Endometrial microvascular endothelial cells (primary cell): ENCODE measurements around the gene FAM53A. TPM values are rescaled to one million over a fixed set of nuclear protein-coding genes. Genes with fewer than 3 reads are reported as not detected.
"Not testable (repeated sequence)": the region's sequence is repeated elsewhere in the genome, so short reads cannot be mapped to it uniquely, and the experiment has no call there.

Experiments used
- in situ Hi-C: cut with HindIII; loops from 2 replicates; pipeline ENCODE4 v1.10.0; 2017; ENCODE audit warnings: low sequenced_read_pairs, low pct_unique_long_range_greater_than_20kb; ENCODE audit errors: inconsistent ontology term
- total RNA-seq: library from RNA; depleted of rRNA; stranded (reverse); fragments of >200 nt; gene quantifications from one replicate; pipeline ENCODE4 v1.2.3, GENCODE V29; 2015; ENCODE audit errors: inconsistent ontology term

FAM53A gene
- total RNA-seq, 1 donor from 2014 or later: 1.6 TPM

DNA sequence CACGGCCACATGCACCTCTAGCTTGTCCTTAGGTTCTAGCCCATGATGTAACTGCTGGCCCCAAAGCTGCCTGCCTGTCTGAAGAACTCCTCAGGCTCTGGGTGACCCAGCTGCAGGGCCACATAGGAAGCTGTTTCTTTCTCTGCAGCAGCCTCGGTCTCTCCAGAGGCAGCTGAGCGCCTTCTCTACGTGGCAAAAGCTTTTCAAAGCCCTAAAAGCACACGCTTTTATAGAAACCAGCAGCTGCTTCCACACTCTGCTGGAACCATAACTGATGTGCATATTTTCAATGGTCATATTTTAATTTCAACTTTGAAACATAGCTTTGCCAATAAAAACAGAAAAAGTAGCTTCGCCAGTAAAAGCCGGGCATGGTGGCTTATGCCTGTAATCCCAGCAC lies 37.4 kb downstream of the FAM53A start:
- in situ Hi-C loops: no loop called here

DNA sequence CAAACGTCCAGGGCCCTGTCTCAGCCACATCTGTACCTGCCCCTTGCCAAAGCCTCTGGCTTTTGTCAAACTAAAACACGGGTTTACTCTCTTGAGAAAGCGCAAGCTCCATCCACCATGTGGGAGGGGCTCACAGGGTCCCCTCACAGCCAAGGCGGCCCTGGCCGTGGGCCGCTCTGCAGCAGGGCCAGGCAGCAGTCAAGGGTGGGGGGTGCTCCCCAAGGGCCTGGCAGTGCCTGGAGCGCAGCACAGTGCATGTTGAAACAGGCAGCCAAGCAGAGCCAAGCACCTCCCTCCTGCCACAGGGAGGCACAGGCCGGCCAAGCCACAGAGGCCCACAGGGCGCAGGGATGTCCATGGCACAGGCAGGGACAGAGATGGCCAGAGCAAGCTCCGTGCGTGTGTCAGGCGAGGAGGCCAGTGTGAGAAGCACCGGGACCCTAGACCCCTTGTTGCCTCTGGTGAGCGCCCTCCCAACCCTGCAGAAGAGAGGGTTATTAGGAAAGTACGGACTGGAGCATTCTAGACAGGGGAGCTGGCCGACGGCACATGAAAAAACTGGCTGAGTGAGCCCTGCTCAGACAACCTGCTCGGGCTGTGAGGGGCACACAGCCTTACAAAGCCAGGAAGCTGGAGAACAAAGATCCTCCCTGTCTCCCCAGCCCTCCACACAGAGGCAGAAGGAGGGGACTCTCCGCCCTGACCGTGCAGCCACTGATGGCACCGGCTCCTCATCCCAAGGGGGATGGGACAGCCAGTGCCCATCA lies 39.0 kb downstream of the FAM53A start:
- in situ Hi-C loops: no loop called here

DNA sequence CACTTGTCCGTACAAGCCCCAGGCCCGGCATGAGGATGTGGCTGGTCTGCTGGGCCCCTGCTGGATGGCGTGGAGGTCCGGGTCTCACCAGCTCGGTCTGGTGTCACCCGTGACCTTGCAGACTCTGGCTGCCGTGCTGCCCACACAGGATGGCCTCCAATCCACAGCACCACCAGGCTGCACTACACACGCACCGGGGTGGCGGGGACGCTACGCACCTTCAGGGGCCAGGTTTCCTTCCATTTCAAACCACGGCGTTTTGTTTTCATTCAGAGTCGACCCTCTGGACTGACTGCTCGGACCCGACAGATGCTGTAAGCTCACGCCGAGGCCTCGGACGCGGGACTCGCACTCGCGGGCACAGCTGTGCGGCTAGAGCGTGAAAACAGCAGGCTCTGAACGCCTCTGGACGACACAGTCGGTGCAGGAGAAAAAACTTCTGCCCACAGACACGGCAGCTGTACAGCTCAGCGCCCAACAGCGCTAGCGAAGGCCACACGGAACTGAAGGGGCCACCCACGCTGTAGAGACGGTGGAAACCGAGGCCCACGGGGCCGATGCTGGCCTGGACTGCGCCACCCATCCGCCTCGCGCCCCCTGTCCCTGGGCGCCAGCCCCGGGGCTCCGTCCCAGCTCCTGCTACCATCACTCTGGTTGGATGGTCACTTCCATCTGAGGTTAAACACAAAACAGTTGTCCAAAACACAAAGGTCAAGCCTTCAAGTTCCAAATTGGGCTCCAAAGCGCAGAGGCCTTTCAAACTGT lies 40.0 kb downstream of the FAM53A start:
- in situ Hi-C loops: no loop called here

DNA sequence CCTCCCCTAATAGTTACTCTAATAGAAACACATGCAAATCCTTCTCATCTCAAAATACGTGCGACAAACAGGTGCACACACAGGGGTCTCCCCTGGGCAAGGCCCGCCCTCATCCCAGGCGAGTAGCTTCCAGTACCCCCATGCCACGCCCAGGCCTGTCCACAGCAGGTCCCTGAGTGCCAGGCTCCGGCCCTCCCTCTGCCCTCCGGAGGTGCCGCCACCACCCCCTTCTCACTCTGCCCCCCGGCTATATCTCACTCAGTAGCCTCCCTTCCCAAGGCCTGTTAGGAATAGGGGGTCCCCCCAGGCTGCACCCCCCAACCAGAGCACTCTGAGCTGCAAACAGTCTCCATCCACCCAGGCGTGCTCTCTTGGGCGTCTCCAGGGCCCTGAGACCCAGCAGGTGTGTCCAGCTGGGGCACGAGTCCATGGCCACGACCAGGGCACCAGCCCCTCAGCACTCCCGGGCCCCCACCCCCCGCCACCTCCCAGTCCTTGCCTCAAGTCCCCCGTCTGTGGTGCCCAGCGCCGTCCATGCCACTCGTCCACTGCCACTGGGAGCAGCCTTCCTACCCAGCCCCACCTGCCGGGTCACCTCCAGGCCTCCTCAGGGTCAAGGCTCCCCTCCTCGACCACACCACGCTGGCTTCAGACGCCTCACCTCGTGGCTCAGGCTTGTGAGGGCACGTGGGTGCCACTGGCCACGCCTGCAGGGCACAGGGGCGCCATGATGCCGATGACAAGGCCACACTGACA lies 41.7 kb downstream of the FAM53A start:
- in situ Hi-C loops: no loop called here

DNA sequence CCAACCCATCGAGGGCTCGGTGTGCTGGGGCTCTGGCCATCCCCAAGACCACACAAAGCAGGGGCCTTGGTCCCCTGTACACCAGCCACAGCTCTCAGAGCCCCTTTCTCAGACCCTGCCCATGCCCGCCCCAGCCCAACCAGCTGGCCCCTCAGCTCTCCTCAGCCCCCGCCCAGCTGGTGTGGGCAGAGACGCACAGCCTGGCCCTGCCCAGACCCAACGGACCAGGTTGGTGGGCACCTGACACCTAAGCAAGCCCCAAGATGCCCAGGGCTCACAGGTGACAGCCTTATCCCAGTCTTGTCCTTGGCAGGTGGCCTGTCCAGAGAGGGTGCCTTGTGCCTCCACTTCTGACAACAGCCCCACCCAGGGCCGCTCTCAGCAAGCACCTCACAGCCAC lies 42.4 kb downstream of the FAM53A start:
- in situ Hi-C loops: no loop called here

DNA sequence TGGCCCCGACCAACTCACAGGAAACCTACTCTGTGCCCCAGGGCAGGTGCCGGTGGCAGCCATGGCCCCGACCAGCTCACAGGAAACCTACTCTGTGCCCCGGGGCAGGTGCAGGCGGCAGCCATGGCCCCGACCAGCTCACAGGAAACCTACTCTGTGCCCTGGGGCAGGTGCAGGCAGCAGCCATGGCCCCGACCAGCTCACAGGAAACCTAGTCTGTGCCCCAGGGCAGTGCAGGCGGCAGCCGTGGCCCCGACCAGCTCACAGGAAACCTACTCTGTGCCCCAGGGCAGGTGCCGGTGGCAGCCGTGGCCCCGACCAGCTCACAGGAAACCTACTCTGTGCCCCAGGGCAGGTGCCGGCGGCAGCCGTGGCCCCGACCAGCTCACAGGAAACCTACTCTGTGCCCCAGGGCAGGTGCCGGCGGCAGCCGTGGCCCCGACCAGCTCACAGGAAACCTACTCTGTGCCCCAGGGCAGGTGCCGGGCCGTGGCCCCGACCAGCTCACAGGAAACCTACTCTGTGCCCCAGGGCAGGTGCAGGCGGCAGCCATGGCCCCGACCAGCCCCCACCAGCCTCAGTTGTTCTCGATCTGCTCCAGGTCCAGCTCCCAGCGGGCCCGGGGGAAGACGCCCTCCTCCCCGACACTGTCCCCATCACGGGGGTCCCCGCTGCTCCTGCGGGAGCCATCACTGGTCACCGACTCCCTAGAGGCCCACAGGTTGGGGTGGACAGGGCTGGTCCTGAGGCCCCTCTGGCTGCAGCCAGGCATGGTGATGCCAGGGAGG lies 43.2 kb downstream of the FAM53A start:
- in situ Hi-C loops: not testable (repeated sequence)

DNA sequence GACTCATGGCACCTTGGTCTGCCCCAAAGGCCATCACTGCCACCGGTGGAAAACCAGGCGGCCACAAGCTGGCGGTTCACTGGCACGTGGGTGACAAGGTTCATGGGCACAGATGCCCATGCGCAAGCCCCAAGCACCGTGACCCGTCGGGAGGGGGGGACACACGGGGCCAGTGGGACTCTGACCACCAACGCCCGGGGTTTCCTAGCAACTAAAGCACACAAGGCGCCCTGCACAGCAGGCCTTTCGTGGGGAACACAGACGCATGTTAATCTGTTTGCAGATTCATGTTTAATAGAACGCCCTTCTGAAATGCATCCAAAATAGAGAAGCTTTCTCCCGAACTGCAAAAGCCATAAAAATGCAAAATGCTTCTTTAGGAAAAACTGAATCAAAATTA lies 43.9 kb downstream of the FAM53A start:
- in situ Hi-C loops: no loop called here

DNA sequence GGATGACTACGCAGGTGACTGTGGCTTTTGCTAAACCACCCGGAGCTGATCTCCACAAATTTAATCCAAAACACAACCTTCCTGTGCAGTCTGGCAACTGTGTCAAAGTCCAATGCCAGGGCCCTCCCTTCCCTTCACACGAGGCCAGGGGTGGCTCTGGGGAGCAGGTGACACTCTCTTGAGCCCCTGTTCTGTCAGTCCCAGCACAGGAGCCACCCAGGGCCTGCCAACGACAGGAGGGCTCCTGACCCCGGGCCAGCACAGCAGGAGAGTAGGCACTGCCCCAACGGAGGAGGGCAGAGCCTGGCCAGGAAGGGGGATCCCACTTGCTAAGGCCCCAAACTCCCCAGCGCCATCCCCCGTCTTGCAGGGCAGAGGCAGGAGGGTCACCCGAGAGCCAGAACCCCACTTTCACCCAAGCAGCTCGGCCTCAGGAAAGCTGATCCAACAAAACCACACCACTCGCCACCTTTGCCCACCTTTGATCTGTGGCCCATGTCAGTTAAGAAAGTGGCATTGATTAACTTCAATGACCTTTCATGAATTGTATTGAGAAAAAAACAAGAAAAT lies 44.7 kb downstream of the FAM53A start:
- in situ Hi-C loops: no loop called here

DNA sequence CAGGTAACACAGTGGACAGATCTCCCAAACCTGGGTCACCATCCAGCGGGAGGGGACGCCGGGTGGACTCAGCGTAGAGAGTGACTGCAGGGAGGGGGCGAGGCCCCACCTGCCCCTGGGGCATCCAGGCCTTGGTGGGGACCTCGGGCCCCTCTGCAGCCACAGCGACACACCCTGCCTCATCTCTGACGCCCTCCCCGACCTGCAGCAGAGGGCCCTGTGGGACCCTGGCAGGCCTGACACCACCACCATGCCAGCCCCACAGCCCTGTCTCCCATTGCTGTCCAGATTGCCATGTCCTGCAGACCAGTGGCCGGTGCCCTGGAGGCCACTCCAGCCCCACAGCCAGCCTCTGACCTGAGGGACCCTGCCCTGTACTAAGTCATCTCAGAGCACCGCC lies 45.2 kb downstream of the FAM53A start:
- in situ Hi-C loops: no loop called here

DNA sequence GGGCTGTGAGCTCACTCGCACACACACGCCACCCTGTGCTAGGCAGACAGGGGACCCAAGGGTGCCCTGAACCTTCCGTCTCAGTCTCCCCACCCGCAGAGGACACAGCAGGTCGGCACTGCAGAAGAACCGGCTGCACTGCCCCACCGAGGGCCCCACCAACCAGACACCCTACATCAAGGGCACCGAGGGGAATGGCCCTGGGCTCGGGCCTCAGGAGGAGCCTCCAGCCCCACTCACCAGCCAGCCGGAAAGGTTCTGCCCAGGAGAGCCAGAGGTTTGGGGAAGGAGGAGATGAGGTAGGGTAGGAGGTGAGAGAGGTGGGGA lies 45.9 kb downstream of the FAM53A start:
- in situ Hi-C loops: no loop called here

DNA sequence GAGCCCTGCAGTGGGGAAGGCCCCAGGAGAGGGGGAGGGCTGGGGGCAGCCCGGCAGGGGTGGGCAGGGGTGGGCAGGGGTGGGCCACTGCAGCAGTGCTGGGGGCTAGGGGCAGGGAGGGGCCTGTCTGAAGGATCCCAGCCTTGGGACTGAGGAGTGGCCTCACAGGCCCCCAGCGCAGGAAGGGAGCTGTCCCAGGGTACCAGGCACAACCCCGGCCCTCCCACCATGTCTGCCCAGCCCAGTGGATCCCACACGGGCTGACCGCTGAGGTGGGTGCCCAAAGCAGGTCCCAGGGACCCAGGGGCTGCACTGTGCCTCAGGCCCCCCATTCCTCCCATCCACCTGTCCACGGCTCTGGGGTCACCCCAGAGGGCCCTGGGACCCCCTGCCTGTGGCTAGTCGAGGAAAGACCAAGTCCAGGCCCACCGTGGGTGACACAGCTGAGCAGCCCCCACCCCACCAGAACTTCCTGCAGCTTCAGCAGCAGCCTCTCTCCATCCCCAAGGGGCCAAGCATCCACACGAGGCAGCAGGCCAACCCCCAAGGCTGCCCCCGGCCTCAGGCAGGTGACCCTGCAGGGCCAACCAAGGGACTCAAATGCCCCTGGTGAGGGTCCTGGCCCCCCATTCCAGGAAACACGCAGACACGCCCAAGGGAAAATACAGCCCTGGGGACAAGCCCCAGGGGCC lies 46.4 kb downstream of the FAM53A start:
- in situ Hi-C loops: no loop called here

DNA sequence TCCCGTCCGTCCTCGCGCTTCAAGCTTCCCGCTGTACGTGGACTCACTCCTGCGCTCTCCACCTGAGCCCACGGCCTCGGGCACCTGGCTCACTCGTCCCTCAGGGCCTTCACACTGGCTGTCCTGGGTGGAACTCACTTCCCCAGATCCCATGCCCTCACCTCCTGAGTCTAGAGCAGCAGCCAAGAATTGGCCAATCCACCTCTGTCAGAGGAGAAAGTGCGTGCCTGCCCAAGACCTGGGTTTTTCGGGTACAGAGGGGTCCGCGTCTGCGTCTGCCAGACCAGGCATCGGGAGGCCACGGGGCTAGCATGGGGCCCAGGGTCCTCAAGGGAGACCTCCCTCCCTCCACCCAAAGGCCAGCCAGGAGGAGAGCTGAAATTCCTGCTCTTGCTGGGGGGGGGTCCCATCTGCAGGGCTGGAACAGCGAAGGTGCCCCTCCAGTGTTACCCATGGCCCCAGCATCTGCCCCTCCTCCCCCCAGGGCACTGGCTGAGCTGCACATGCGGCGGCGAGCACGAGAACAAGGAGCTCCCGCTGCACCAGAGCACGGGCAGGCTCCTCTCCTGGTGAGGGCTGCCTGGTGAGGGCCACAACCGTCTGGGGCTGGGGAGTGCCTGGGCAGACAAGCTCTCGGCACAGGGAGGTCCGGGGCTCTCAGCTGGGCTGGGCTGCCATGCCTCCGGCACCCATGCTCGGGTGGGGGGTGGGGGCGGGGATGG lies 47.5 kb downstream of the FAM53A start:
- in situ Hi-C loops: no loop called here

DNA sequence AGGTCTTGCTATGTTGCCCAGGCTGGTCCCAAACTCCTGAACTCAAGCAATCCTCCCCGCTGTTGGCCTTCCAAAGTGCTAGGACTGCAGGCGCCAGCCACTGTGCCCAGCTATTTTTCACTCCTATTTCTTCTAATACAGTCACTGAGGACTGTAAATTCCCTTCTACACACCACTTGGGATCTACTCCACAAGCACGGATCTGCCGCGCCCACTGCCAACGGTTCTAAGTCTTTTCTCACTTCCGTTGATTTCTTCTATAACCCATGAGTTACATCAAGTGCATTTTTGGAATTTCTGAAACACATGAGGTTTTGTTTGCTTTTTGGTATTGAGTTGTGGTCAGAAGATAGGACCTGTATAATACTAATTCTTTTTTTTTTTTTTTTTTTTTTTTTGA lies 48.6 kb downstream of the FAM53A start:
- in situ Hi-C loops: no loop called here

DNA sequence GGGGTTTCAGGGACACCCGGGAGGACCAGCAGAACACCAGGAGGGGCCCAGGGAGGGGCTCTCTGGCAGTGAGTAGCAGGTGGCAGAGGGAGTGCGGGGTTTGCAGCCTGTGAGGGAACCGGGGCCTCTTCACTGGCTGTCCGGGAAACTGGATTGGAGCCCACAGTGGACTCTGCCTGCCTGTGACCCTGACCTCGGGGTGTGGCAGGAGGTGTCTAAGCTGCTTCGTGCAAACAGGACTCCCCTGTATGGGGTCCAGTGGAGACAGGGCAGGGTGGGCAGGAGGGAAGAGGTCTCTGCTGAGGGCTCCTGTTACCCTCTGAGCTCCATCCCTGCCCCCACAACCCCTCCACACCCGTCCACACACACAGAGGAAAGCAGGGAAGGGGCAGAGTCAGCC lies 50.1 kb downstream of the FAM53A start:
- in situ Hi-C loops: no loop called here

DNA sequence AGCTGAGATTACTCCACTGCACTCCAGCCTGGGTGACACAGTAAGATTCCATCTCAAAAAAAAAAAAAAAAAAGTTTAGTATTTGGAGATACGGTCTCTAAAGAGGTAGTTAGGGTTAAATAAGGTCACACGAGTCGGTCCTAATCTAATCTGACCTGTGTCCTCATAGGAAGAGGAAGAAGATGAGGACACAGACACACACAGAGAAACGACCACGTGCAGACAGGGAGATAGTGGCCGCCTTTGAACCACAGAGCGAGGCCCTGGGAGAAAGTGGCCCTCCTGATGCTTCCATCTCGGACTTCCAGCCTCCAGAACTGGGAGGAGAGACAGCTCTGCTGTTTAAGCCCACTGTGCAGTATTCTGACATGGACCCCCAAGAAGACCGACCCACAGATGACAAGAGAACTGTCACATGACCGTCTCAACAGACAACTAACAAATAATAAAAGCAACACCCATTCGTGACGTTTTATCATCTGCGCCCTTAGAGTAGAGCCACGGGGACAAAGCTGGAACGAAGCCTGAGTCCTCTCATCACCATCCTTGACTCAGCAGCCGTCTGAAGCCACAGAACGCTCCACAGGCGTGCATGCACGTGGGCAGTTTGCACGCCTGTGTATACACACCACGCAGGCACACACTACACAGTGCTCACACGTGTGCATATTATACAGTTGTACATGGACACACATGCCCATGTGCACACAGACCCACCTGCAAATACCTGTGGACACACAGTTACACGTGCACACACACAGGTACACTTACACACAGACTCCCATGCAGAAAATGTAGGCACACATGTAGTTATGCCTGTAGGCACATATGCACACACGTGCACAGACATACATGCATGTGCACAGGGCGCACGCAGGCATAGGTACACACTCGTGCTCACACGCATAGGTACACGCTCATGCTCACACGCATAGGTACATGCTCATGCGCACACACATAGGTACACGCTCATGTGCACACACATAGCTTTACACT lies 51.7 kb downstream of the FAM53A start:
- in situ Hi-C loops: no loop called here

DNA sequence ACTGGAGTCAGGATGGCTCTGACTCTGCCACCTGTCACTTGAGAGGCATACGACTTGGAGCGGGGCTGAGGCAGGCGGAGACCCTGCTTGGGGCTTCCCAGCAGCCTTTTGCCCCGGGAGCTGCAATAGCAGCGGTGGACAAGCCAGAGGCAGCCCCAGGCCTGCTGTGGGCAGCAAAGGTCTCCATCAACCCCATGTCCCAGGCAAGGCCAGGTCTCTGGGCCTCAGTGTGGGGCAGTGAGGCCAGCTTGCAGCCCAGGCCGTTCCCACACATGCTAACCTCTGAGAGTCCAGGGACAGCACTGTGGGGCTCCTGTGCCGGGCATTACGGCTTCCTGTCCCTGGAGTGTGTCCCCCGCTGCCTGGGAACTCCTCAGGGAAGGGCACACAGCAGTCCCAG lies 53.0 kb downstream of the FAM53A start:
- in situ Hi-C loops: no loop called here

DNA sequence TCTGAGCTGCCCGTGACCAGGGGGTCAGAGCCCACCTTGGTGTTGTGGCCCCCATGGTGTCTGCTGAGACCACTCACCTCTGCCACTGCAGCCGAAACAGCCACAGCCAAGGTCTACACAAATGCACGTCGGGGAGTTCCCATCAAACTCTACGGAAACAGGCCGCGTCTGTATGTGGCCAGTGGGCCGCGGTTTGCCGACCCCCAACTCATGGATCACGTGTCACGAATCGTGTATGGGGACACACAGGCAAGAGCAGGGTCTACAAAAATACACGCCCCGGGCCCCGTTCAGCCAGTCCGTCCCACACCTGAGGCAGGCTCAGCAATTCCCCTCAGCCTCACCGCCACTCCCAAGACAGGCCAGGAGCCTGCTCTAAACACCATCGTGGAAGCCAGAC lies 53.8 kb downstream of the FAM53A start:
- in situ Hi-C loops: no loop called here
